ENCODE results near the gene IRF2BP2. TPM values are rescaled to one million over a fixed set of nuclear protein-coding genes. Genes with fewer than 3 reads are reported as not detected.

The IRF2BP2 gene
- total RNA-seq (2016; rRNA removed; fragmentation: Illumina TruSeq; extraction: Trizol): 127 and 147 TPM in 2 replicates
- 25.1 and 26.8 TPM in 2 replicates for total RNA-seq (2016; cell fraction: cytosol; rRNA removed; fragmentation: Illumina TruSeq; extraction: Trizol; ENCODE audit: low read depth)
- total RNA-seq (2016; cell fraction: insoluble cytoplasmic fraction; rRNA removed; fragmentation: Illumina TruSeq; extraction: Trizol): 104 and 154 TPM in 2 replicates
- 85.2 and 85.5 TPM in 2 replicates for total RNA-seq (2016; cell fraction: membrane; rRNA removed; fragmentation: Illumina TruSeq; extraction: Trizol)
- total RNA-seq (2016; cell fraction: nucleus; rRNA removed; fragmentation: Illumina TruSeq; extraction: Trizol): 132 and 141 TPM in 2 replicates
- 140 and 180 TPM in 2 replicates for polyA plus RNA-seq (2011; rRNA removed)
- polyA plus RNA-seq (2011; cell fraction: cytosol; rRNA removed): 82.1 and 111 TPM in 2 replicates
- 491 and 557 TPM in 2 replicates for polyA plus RNA-seq (2011; cell fraction: nucleus; rRNA removed)
- 136 and 153 TPM in 2 replicates for polyA plus RNA-seq (2012)
- 22.4 and 23.1 TPM in 2 replicates for polyA plus RNA-seq (2016; cell fraction: cytosol; fragmentation: Illumina TruSeq; extraction: Trizol; ENCODE audit: low read depth)
- polyA plus RNA-seq (2016; cell fraction: insoluble cytoplasmic fraction; fragmentation: Illumina TruSeq; extraction: Trizol; ENCODE audit: low read depth): 127 and 168 TPM in 2 replicates
- polyA plus RNA-seq (2016; cell fraction: membrane; fragmentation: Illumina TruSeq; extraction: Trizol; ENCODE audit: low read depth): 58.5 and 65.6 TPM in 2 replicates
- polyA plus RNA-seq (2016; cell fraction: nucleus; fragmentation: Illumina TruSeq; extraction: Trizol; ENCODE audit: insufficient read depth, low read depth): 293 and 322 TPM in 2 replicates
- polyA minus RNA-seq (2011; rRNA and poly(A)+ RNA removed; ENCODE audit: low replicate concordance): 43.4 and 196 TPM in 2 replicates
- 155 and 170 TPM in 2 replicates for polyA minus RNA-seq (2011; cell fraction: cytosol; rRNA and poly(A)+ RNA removed)
- 115 and 118 TPM in 2 replicates for polyA minus RNA-seq (2011; cell fraction: nucleus; rRNA and poly(A)+ RNA removed)
- Bru-seq, nascent RNA: percentile 100 among the genes with signal in this experiment
- BruChase-seq, experiment 1, labeled RNA remaining after a 6-hour chase: percentile 99 among the genes with signal in this experiment
- percentile 100 among the genes with signal in this experiment for BruChase-seq, experiment 2, labeled RNA remaining after a 2-hour chase
- long read RNA-seq, experiment 1, full-length matches to known transcripts: 38 of 91 reads
- long read RNA-seq, experiment 1, partial matches to known transcripts: 0 of 91 reads
- long read RNA-seq, experiment 1, other reads (novel, unspliced or antisense): 53 of 91 reads
- long read RNA-seq, experiment 2, full-length matches to known transcripts: 196 of 459 reads
- long read RNA-seq, experiment 2, partial matches to known transcripts: 0 of 459 reads
- long read RNA-seq, experiment 2, other reads (novel, unspliced or antisense): 263 of 459 reads

- DNase-seq (ENCODE audit: low spot score): peak; percentile 68
- peak within 1 kb of the TSS; percentile 98 for H3K9ac ChIP-seq (ENCODE audit: insufficient read depth, low read depth, low read length)
- WGBS (ENCODE audit: low lambda C conversion rate): under 1% methylated on average over 37 of the region's 62 CpGs
- H4K20me1 ChIP-seq (ENCODE audit: insufficient read depth, low read length): 0 out of 2 replicates have a peak, but pooled peaks cover 5% of the 10 kb centered on the region
- H3K79me2 ChIP-seq (ENCODE audit: insufficient read depth, low read length): peaks cover 38% of the 10 kb centered on the region
- no peak for FAIRE-seq
- peak within 1 kb of the TSS; percentile 99 for H3K4me2 ChIP-seq (ENCODE audit: low read depth, low read length)
- POLR2A ChIA-PET: interaction anchor here (0.6 to 9.7 kb wide), 33 partner anchors 11 to 519 kb away, joined by 3 to 1137 read pairs (median 22); no protein-coding TSS in a partner anchor
- peak within 1 kb of the TSS; percentile 87 to 91 (median 89) for H3K4me3 ChIP-seq (replicated peaks in 1 of 3; ENCODE audit: insufficient read depth in 1 of 3, low read depth in 2 of 3, low read length in 3 of 3)
- H2AFZ ChIP-seq (ENCODE audit: low read length): no peak within 1 kb of the TSS
- ATAC-seq: peak; percentile 3; the same call in 1 of the 3 replicates
- H3K27ac ChIP-seq (ENCODE audit: extremely low read length, insufficient read depth, low read length): peak within 1 kb of the TSS; percentile 100
- BruUV-seq (replicated peaks): no TSS peak
- H3K9me3 ChIP-seq (ENCODE audit: low read length): no peaks in the 10 kb centered on the region
- peaks cover 5 to 13% of the 10 kb centered on the region in 2 experiments for H3K36me3 ChIP-seq (replicated peaks in 1 of 2; ENCODE audit: control insufficient read depth in 1 of 2, insufficient read depth in 2 of 2, low read length in 2 of 2)
- H3K4me1 ChIP-seq (ENCODE audit: insufficient read depth, low read length): peaks cover 43% of the 10 kb centered on the region
- in situ Hi-C loops (cut with HindIII; ENCODE audit: extremely low pct_ligation_motif_present, low pct_unique_long_range_greater_than_20kb) (loop anchor here (5.0 kb wide), 4 partner anchors 107 to 462 kb away; no protein-coding TSS in a partner anchor), intact Hi-C loops (cut with micrococcal nuclease; ENCODE audit: unreplicated experiment) (loop anchor here (5.0 kb wide), 1 partner anchor 72 kb away; no protein-coding TSS in a partner anchor)
- no peaks in the 10 kb centered on the region; a peak in 2 of 5 replicates for H3K27me3 ChIP-seq (ENCODE audit: control insufficient read depth in 1 of 2, insufficient read depth in 2 of 2, low read length in 2 of 2)
- CTCF ChIA-PET (ENCODE audit: low intra/inter-chr PET ratio, low total read pairs): no interaction called here
- TF ChIP-seq ZNF354B (CRISPR knock-in tag; IDR thresholded peaks at IDR 0.05) (0 out of 2 replicates have a peak, but pooled peaks have one; percentile 27), RORA (CRISPR knock-in tag; IDR thresholded peaks at IDR 0.05) (no peak), U2AF2 (IDR thresholded peaks at IDR 0.05; ENCODE audit: low read depth, low read length) (no peak), ZNF772 (CRISPR knock-in tag; IDR thresholded peaks at IDR 0.05) (no peak), PAF1 (CRISPR knock-in tag; IDR thresholded peaks at IDR 0.05) (peak; percentile 99; the same call in 1 of the 2 replicates), DNMT1 (CRISPR knock-in tag; IDR thresholded peaks at IDR 0.05) (no peak), ZMAT3 (CRISPR knock-in tag; conservative IDR thresholded peaks at IDR 0.05) (0 out of 2 replicates have a peak, but pooled peaks have one; percentile 16), ARNT2 (CRISPR knock-in tag; IDR thresholded peaks at IDR 0.05; ENCODE audit: low read depth) (no peak; the same call in 1 of the 2 replicates), CREM (IDR thresholded peaks at IDR 0.05) (peak; percentile 30; the same call in 1 of the 2 replicates), CREM (CRISPR knock-in tag; IDR thresholded peaks at IDR 0.05) (no peak)
- TF ChIP-seq, protein P1, sequence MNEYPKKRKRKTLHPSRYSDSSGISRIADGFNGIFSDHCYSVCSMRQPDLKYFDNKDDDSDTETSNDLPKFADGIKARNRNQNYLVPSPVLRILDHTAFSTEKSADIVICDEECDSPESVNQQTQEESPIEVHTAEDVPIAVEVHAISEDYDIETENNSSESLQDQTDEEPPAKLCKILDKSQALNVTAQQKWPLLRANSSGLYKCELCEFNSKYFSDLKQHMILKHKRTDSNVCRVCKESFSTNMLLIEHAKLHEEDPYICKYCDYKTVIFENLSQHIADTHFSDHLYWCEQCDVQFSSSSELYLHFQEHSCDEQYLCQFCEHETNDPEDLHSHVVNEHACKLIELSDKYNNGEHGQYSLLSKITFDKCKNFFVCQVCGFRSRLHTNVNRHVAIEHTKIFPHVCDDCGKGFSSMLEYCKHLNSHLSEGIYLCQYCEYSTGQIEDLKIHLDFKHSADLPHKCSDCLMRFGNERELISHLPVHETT (CRISPR knock-in tag; conservative IDR thresholded peaks at IDR 0.05): no peak
These were observed at the start of gene IRF2BP2 for GRCh38 chr1:234610061-234610665. TSS of gene IRF2BP2 (minus strand) at chr1:234610178. CDS start at chr1:234609494, 684 bp downstream.

All from HepG2 (cell line).